Kidney epithelial cell (primary cell): ENCODE results near the gene C18orf63. TPM values are rescaled to one million over a fixed set of nuclear protein-coding genes. Genes with fewer than 3 reads are reported as not detected.
"Not testable (repeated sequence)": the region's sequence is repeated elsewhere in the genome, so short reads cannot be mapped to it uniquely, and the experiment has no call there.

Experiments
- DNase-seq: peaks from one replicate; pipeline ENCODE4 v3.0.0-alpha.2; 2010; ENCODE audit warnings: low read depth
- H3K27me3 ChIP-seq: 2 replicates; pipeline ENCODE4 v1.6.0; 2011; ENCODE audit warnings: low read length; ENCODE audit not compliant: control insufficient read depth, insufficient read depth
- H3K36me3 ChIP-seq: 2 replicates; pipeline ENCODE4 v1.5.1; 2011; ENCODE audit warnings: low read length; ENCODE audit not compliant: control insufficient read depth, insufficient read depth
- H3K4me3 ChIP-seq: 2 replicates; pipeline ENCODE4 v1.5.1; 2011; ENCODE audit warnings: low read depth, mild to moderate bottlenecking, control low read depth, low read length
- total RNA-seq: library from RNA; depleted of rRNA; stranded (reverse); fragments of >200 nt; gene quantifications from 2 replicates; pipeline ENCODE4 v1.2.3, GENCODE V29; 2015
- TF ChIP-seq, protein P1 (sequence below): IDR thresholded peaks from 2 replicates; pipeline ENCODE4 v1.5.1; 2011; ENCODE audit warnings: mild to moderate bottlenecking, moderate library complexity, low read length, control low read depth, inconsistent platforms; ENCODE audit not compliant: insufficient read depth, poor library complexity, severe bottlenecking

Gene C18orf63
- total RNA-seq, 1 donor from 2014 or later: not detected

DNA sequence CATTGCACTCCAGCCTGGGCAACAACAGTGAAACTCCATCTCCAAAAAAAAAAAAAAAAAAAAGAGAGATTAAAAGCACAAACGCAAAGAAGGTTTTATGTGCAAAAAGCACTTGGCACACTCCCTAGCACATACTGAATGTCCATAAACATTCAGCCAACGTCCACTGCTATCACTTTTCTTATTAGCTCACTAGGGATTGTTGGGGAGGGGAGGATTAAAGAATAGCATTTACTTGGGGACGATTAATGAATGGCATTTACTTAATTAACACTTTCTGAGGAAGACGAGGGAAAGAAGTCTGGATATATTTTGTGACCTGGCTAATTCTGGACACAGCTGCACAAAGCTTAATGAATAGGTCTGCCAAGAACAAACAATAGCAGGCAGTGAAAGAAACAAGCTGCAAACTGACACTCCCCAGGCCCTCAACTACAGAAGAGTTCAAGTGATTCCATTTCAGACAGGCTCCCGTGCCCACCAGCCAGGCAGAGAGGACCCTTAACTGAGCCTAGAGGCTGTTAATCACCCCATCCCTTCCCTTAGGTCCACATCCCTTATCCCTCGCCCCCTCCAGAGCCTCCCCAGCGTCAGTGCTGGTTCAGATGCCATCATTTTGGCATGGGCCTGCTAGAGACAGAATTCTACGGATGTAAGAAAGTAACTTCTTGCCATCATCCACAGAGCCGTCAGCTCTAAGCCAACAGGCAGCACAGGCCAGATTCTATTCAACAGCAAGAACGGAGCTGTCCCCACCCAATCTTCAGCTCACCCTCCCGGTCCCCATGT lies 31.3 kb upstream of the C18orf63 start:
- H3K4me3 ChIP-seq: no peak overlapping the region
- TF ChIP-seq, protein P1, sequence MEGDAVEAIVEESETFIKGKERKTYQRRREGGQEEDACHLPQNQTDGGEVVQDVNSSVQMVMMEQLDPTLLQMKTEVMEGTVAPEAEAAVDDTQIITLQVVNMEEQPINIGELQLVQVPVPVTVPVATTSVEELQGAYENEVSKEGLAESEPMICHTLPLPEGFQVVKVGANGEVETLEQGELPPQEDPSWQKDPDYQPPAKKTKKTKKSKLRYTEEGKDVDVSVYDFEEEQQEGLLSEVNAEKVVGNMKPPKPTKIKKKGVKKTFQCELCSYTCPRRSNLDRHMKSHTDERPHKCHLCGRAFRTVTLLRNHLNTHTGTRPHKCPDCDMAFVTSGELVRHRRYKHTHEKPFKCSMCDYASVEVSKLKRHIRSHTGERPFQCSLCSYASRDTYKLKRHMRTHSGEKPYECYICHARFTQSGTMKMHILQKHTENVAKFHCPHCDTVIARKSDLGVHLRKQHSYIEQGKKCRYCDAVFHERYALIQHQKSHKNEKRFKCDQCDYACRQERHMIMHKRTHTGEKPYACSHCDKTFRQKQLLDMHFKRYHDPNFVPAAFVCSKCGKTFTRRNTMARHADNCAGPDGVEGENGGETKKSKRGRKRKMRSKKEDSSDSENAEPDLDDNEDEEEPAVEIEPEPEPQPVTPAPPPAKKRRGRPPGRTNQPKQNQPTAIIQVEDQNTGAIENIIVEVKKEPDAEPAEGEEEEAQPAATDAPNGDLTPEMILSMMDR: no peak
- no peaks in the 10 kb centered on the region for H3K36me3 ChIP-seq
- no peaks in the 10 kb centered on the region for H3K27me3 ChIP-seq
- no peak for DNase-seq

DNA sequence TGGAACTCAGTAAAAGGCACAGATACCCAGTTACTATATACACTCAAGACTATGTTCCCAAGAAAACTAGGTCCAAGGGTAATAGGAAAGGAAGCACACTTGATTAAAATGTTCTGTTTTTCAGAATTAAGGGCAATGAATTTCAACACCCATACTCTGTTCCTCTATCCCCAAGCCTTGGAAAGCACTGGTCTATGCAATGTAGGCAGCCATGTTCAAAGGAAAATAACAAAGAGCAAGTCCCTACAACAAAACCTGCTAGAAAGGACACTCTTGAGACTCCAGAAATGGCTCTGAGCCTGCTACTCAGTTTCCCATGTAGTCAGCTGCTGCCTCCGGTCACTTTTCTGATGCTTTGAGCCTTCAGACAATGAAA lies 30.7 kb upstream of the C18orf63 start:
- TF ChIP-seq, protein P1: no peak
- no peak overlapping the region for H3K4me3 ChIP-seq
- no peaks in the 10 kb centered on the region for H3K27me3 ChIP-seq
- H3K36me3 ChIP-seq: no peaks in the 10 kb centered on the region
- DNase-seq: no peak

DNA sequence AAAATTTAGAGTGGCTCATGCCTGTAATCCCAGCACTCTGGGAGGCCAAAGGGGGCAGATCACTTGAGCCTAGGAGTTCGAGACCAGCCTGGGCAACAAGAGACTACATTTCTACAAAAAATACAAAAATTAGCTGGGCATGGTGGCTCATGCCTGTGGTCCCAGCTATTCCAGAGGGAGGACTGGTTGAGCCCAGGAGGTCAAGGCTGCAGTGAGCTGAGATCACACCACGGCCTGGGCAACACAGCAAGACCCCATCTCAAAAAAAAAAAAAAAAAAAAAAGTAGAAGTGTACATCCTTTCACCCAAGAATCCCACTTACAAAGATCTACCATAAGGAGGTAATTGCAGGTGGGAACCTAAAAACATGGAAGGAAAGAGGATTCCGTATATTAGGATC lies 30.1 kb upstream of the C18orf63 start:
- H3K36me3 ChIP-seq, H3K4me3 ChIP-seq, DNase-seq: not testable (repeated sequence)

DNA sequence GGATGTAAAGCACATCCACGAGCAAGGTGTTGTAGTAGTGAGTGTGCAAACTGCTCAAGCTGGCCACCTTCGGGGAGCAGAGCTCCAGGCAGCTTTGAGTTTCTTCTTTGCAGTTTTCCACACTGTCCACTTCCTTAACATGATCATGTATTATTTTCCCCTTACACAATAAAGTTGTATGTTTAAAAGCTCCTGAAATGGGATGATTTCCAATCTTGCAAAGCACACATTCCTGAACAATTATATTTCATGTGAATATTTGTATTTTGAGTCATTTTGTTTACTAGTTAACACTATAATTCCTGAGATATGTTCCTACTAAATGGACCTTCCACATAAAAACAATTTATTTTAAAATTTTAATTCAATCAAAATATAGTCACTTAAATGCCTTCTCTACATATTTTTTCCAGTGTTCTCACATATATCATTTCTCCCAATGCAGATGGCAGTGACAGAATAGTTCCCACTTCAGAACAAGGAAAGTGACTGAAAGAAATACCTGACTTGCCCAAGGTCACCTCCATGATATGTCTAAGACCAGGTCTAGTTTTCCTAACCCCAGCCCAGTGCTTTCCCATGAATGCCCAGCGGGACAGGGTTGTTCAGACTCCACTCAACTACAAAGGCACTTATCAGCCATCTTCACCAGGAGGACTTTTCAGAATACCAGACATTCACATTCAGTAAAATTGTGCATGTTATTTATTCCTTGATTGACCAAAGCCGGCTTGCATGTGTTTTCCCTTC lies 29.4 kb upstream of the C18orf63 start:
- no peaks in the 10 kb centered on the region for H3K36me3 ChIP-seq
- TF ChIP-seq, protein P1: no peak
- H3K4me3 ChIP-seq: no peak overlapping the region
- no peaks in the 10 kb centered on the region for H3K27me3 ChIP-seq
- no peak for DNase-seq

More for the DNA sequence above, 30.1 kb upstream of the C18orf63 start:
- H3K27me3 ChIP-seq: not testable (repeated sequence)

DNA sequence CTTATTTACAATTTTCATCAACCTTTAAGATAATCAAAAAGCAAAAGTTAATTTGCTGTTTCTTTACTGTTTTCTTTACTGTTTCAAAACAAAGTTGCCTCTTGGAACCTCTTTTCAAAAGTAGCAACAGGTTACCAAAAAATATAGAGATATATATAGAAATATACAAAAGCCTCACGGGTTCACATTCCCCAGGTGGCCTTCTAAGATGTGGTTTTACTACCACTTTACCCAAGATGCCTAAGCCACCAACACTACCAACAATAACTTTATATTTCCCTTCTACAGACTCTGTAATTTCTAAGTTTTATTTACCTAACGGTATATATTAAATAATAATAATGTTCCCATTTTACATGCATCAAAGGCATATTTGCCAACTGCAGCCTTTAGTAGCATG lies 28.8 kb upstream of the C18orf63 start:
- Histone ChIP-seq H3K4me3 (no peak overlapping the region), H3K36me3 (no peaks in the 10 kb centered on the region), H3K27me3 (no peaks in the 10 kb centered on the region)
- TF ChIP-seq, protein P1: no peak
- no peak for DNase-seq

DNA sequence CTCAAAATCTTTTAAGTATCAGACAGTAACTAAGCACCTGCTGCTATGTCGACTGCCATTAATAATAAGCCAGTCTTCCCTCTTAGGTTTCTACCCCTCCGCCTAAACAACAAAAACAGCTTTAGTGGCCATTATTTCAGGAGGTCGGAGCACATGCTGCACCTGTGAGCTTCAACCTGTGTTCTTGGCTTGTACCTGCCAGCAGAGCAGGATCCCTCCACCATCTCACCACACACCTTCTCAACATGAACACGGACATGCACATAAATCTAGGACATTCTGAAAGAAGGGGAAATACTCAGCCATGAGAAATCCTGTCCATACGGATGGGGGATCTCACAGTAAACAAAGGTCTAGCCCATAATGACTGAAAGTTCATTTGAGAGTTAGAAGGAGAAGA lies 27.6 kb upstream of the C18orf63 start:
- no peaks in the 10 kb centered on the region for H3K27me3 ChIP-seq
- no peak overlapping the region for H3K4me3 ChIP-seq
- DNase-seq: no peak
- TF ChIP-seq, protein P1: no peak
- H3K36me3 ChIP-seq: no peaks in the 10 kb centered on the region
